Inferior parietal cortex (tissue), 1 donor: Measurements from ENCODE around the gene CALML6.

Experiments
- DNase-seq: peaks from one replicate; pipeline ENCODE4 v3.0.0-alpha.2; 2016; ENCODE audit errors: extremely low spot score

The CALML6 gene

GRCh38 chr1:1964811-1965210 lies 49.8 kb downstream of the CALML6 start:
- no peak for DNase-seq

- no peak for DNase-seq
Observed at GRCh38 chr1:1965546-1965945, 50.5 kb downstream of the CALML6 start.

GRCh38 chr1:1966071-1966740 lies 51.1 kb downstream of the CALML6 start:
- no peak for DNase-seq
